GM18873 (cell line): ENCODE data around the gene DOCK10.

Experiments used
- ATAC-seq: cut with Tn5 transposase; IDR thresholded peaks from one replicate; pipeline ENCODE4 v1.9.1; 2021; ENCODE audit warnings: mild to moderate bottlenecking, moderate library complexity, moderate number of reproducible peaks; ENCODE audit not compliant: unreplicated experiment, low FRiP score

Gene DOCK10

DNA sequence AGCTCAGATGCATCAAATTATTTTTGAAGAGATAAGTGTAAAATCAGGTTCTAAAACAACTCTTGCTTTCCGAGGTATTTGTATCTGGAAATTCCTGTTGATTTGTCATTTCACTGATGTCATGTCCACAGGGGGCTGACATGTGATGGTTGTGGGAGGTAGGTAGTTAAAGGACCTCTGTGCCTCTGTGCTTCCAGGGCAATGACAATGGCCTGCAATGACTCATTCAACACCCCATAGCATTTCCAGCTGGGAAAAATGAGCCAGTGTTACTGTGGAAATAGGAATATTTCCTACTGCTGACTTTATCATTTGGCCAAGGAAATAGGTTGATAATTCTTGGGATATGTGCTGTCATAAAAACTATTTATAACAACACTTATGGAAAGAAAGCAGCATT lies 239.9 kb downstream of the DOCK10 start:
- no peak for ATAC-seq

DNA sequence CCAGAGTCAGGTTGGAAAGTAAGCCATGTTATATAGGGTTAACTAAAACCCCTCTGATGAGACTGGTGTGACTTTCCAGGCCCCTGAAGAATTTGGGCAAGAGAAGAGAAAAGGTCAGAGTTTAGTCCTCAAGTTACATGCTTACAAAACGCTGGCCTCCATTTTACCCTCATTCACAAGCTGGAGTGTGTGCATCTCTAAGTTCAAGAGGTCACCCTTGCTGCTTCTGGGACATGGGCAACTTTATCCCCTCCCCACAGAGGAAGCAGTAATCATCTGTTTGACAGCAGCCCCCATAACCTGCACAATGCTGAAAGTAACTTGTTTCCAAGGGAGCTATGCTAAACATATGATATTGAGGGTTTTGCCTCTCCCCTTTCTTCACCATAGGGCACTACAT lies 240.9 kb downstream of the DOCK10 start:
- no peak for ATAC-seq

DNA sequence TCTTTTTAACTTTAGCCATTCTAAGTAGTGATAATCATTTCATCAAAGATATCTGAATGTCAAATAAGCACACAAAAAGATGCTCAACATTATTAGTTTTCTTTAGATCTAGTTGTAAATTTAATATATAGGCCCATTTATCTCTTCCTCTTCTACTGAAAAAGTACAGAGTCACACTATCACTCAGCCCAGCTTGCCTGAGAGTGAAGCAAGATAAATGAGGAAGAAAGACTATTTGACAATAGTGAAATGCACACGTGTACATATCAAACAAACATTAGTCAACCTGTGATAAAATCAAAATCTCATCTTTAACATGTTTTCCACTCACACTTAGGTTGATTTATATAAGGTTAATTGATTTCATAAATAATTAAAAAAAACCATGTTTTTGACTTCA lies 242.6 kb downstream of the DOCK10 start:
- ATAC-seq = no peak

DNA sequence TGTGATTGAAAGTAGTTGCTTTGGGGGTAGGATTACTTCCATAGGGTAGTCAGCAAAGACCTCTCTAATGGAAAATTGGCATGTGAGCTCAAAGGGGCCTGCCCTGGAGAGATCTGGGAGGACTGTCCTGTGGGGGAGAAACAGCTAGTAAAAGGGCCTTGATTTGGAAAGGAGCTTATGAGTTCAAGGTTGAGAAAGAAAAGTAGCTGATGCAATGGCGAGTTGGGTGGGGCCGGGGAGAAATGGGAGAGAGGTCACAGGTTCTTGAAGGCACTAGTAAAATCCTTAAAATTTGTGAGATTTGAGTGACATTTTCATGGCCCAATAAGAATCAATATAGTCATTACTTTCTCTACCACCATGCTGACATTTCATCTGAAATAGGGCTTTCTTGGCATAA lies 244.1 kb downstream of the DOCK10 start:
- no peak for ATAC-seq

DNA sequence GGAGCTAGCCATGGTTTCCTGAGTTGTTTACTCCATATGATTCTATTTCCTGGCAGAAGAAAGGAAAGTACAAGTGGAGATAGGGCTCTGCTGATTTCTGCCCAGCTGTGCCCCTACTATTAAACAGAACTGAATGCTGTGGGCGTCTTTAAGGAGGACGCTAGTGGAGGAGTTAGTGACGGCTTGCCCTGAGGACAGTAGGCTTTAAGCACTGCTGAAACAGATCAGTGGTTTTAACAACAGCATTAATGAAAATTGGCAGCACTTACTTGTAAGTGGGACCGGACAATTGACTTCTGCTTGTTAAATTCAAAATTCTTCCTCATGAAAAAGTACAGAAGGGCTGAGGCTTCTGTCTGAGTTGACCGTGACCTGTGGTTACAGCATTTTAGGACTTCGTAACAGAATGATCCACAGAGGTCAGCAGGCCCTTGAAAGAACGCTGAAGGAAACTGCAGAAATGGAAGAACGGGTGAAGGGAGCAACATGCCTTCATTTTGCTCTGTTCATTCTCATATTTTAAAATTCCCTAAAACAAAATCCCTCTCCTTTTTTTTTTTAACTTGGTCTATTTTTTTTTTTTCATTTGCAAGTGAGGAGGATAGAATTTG lies 245.5 kb downstream of the DOCK10 start:
- ATAC-seq = no peak

DNA sequence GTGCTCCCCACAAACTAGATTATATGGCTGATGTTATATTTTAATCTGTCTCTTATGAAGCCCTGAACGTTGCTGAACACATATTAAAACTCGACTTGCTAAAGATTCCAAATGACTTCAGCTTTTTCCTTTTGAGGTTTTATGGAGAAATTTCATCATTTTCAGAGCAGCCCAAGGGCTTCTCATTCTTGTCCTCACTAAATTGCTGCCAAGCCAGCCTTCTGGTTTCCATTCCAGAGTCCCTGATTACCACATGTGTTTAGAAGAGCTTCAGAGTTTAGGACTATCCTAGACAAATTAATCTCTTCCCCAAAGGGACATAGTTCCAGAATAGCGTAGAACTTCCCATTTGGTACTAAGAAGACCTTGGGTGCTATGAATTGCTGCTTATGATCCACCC lies 248.3 kb downstream of the DOCK10 start:
- no peak for ATAC-seq

DNA sequence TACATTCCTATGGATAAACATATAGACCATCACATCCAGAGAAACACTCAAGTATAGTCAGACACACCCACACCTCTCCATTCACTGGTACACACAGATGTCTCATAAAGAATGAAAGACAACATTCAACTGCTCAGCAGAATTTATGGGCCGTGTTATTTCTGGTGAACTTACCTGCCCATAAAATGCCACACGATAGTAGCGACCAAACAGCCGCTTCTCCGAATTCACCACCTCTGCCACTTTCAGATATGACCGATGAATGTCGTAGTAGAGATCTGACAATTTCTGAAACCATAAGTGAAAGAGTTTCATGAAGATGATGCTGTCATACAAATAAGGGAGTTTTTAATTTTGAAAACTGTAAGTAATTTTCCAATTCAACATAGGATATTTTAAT lies 255.4 kb downstream of the DOCK10 start:
- no peak for ATAC-seq

DNA sequence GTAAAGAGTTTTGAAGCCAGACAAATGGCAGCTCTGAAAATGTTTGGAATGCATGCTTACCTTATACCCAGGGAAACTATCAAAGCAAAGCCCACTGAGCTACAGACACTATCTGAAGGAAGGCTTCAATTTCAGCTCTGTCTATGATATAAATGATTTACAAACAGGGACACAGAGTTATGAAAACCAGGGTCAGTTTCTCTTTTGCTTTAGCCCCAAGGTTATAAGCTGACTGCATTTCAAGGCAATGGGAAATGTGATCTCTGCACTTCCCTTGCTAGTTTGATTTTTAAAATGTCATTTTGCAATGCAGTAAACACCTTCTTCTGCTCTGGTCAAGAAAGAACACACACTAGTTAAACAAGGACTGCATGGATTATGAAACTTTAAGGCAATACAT lies 260.9 kb downstream of the DOCK10 start:
- no peak for ATAC-seq

DNA sequence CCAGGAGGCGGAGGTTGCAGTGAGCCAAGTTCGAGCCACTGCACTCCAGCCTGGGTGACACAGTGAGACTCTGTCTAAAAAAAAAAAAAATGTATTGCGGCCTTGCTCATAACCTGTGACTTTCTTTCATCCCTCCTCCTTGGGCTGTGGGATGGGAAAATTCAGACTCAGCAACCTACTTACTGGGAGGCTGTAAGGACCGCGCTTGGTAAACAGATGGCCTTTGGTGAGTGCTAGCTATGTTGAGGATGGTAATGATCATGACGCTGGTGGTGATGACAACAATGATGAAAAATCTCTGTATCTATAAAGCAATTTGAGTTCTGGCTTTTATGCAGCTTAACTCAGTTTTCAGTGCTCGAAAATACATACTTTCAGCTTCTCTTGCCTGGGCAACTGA lies 261.4 kb downstream of the DOCK10 start:
- ATAC-seq = no peak

DNA sequence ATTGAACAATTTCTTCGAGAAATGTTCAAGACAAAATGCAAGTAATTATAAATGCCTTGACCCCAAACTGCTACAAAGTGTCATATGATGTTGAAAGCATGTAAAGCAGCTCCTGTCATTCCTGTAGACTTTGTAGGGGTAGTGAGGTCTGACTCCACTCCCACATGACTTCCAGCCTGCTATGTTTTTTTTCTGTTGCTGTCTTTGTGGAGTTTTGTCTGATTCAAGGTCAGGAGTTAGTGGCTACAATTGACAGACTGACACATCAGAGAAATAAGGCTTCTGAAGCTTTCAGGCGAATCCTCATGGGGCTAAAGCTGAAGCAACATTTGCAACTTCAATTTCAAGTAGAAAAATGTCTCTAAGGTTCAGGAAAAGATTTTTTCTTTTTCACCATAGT lies 262.2 kb downstream of the DOCK10 start:
- no peak for ATAC-seq

DNA sequence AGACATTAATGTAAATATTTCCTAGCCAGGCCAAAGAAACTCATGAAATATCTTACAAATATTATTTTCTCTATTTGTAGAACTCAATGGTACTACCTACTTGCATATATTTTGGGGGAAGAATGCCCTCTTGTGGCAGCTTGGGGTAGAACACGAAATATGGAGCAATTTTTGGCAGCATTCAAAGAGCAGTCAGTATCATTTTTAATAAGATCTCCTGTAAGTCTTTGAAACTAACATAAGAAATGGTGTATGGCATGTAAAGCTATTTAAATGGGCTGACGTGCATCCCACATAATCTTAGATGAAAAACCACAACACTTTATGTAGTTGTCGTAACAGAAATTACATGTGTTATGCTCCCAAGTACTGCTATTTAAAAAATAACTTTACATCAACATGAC lies 263.8 kb downstream of the DOCK10 start:
- no peak for ATAC-seq

DNA sequence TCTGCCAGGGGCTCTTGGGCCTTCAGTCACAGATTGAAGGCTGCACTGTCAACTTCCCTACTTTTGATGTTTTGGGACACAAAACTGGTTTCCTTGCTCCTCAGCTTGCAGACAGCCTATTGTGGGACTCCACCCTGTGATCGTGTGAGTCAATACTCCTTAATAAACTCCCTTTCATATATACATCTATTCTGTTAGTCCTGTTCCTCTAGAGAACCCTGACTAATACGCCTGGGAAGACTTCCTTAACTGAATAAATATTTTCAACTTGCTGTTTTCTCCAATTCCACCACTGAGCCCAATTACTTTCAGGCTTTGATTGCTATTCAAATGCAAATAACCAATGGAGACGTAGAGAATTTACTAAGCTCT lies 264.7 kb downstream of the DOCK10 start:
- ATAC-seq = no peak

DNA sequence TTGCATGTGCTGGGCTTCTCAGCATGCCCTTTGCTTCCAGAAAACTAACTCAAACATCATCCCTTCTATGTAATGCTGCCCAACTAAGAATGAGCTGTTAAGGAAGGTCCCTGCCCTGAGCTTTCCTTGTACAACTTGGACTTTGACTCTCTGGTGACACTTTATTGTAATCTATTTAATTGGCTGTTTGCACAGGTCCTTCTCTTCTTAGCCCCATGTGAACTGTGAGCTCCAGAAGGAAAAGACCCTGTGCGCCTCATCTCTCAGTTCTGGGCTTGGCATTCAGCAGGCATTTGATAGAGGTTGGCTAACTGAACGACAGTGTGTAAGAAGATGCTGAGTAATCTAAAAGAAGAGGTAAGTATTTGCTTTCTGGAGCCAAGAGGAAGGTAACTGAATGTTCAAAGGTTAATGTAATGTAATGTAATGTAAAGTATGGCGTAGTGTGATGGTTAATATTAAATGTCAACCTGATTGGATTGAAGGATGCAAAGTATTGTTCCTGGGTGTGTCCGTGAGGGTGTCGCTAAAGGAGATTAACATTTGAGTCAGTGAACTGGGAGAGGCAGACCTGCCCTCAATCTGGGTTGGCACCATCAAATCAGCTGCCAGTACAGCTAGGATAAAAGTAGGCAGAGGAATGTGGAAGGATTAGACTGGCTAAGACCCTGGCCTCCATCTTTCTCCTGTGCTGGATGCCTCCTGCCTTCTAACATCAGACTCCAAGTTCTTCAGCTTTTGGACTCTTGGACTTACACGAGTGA lies 265.3 kb downstream of the DOCK10 start:
- no peak for ATAC-seq

DNA sequence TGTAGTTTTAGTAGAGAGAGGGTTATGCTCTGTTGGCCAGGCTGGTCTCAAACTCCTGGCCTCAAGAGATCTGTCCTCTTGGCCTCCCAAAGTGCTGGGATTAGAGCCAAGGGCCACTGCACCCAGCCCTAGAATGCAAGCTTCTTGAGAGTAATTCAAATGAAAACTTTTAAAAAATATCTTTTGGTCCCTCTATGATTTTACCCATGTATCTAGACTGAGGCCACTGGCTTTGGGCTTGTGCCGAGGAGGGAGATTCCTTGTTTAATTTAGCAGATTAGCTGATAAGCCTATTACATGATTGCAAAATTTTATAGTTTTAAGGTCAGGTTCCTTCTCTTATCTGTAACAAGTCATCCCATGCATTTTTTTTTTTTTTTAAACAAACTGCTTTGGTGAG lies 266.6 kb downstream of the DOCK10 start:
- no peak for ATAC-seq

DNA sequence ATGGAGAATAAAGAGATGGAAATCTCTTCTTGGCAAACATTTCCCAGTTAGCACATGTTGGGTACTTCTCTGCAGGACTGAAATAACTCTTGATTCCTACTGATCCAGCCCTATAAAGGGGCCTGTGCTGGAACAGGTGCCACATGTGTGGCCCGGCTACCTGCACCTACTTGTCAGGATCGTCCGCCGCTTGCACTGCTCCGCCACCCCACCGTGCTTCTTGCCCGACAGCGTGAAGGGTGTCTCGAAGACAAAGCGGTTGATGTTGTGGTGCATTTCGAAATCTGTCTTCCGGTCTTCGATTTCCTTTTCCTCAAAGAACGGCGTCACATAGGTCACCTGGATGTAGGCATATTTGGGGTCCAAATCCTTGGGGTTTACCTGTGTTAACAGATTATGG lies 267.5 kb downstream of the DOCK10 start:
- ATAC-seq = no peak

DNA sequence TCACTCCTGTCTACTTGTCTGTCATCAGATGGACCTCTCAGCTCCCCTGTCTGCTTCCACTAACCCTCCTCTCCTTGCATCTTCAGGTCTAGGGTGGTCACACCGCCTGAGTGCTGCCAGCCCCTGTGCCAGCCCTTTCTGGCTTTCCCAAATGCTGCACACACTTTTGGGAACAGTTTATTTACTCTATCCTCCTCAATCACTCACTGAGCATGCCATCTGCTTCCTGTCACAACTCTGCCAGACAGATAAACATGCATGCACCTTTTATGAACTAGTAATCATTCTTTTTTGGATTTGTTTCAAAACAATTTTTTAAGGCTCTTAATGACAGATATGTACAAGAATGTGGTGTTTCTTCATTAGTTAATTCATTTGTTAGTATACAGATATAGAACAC lies 269.8 kb downstream of the DOCK10 start:
- no peak for ATAC-seq

DNA sequence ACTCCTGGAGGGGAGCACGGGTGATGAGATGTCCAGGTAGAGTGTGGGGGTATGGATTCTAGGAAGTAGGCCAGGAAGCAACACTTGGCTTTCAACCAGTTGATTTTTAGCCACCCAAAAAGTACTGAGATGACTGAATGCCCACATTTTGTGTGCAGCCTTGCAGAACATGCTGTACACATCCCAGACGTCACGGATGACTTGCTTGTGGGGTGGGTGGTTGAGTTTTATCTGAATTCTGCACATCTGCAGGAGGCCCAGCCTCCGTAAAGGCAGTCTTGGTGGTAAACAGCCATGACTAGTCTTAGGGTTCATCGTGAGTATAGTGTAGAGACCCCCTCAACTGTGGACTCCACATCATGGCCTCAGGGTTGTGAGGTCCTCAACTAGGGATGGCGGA lies 272.8 kb downstream of the DOCK10 start:
- peak; percentile 57 for ATAC-seq

DNA sequence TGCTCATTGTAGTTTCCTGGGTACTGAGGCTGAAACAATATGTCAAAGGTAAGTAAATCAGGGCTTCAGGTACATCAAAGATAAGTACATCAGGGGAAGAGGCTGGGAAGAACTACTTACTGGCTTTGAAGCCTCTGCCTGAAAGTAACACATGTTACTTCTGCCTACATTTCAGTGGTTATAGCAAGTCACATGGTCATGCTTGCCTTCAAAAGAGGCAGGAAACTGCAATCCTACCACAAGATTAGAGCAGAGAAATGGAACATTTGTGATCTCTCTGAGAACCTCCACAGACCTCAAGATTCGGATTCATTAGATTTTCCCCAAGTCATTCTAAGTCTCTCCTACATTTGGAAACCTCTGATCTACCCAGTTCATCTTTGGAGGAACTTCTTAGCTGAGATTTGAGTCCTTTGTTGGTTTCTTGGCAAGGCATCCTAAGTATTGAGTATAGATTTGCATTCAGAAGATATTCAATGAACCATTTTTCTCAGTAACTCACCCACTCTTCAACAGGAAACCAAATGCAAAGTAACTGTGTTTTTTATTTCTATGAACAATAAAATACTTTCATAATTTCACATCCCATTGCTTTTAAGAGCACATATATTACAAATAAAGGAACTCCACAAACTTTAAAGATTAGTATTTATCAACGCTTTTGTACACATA lies 277.6 kb downstream of the DOCK10 start:
- ATAC-seq = peak; percentile 60

DNA sequence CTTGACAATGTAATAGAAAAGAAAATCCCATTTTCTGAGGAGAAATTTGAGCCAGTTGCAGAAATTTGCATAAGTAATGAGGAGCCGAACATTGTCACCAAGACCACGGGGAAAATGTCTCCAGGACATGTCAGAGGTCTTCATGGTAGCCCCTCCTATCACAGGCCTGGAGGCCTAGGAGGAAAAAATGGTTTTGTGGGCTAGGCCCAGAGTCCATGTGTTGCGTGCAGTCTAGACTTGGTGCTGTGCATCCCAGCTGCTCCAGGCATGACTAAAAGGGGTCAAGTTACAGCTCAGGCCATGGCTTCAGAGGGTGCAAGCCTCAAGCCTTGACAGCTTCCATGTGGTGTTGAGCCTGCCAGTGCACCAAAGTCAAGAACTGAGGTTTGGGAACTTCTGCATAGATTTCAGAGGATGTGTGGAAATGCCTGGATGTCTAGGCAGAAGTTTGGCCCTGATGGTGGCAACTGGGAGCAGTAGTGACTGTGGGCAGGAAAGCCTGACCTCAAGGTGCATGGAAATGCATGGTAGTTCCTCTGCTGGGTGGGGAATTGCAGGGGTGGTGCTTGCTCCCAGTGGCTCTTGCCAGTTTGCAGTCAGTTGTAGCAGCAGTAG lies 284.2 kb downstream of the DOCK10 start:
- no peak for ATAC-seq

DNA sequence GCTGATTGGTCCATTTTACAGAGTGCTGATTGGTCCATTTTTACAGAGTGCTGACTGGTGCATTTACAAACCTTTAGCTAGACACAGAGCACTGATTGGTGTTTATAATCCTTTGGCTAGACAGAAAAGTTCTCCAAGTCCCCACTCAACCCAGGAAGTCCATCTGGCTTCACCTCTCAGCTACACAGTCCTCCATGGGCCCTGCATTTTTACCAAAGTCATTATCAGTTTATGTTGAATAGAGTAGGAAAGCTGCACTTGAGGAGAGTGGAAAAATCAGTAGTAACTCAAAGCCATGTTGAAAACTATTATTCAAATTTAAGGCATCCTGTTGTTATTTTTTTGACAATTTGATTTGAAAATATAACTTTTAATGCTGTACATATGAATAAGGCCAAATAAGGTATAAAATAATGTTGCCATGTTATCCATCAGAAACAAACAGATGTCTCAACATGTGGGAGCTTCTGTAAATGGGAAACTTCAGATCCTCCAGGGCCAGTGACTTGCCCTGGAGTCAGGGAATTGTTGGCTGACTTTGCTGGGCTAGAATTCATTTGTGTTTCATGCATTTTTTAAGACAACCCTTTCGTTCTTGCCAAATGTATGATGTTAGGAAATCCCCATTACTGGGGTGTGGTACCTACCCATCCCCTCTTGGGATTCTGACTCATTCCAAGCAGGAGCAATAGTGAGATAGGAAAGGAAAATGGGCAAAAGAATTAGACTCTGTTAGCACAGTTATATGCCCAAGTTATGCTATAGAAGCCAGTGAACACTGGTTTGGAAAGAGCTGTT lies 288.3 kb downstream of the DOCK10 start:
- no peak for ATAC-seq
